Spleen (tissue), 7 donors: Measurements from ENCODE around the gene NOTCH4.
A peak's percentile ranks its signal among the peaks of the same experiment; 100 is the strongest.

Source experiments
- CTCF ChIP-seq, 11 experiments: fragments of 200-600 bp in 7 of 11; fragments of 450-650 bp in 4 of 11; sonication (generic) in 4 of 11; IDR thresholded peaks in 8 of 11; conservative IDR thresholded peaks in 3 of 11; 1 replicate in 7 of 11; 2 replicates in 4 of 11; pipeline versions ENCODE4 v1.4.0 to v1.8.0; 2016 to 2021; ENCODE audit warnings: antibody characterized with exemption in 11 of 11, inconsistent platforms in 4 of 11, mild to moderate bottlenecking in 1 of 11
- POLR2AphosphoS5 ChIP-seq, 3 donors: sonication (generic); formaldehyde crosslinking; IDR thresholded peaks; one replicate each; pipeline ENCODE4 v1.5.1; 2017; ENCODE audit warnings: antibody characterized with exemption in 3 of 3
- donor health status: DM: no; HTN: no; CAD: no; lungs with moderate emphysema.
- donor health status: DM: no; HTN: no; CAD: no.
- donor health status: DM: no; HTN: no; CAD: no.

GRCh38 chr6:32244270-32244669, 20.4 kb upstream of the NOTCH4 start:
- TF ChIP-seq CTCF (IDR thresholded peaks at IDR 0.05 in 8 of 11, conservative IDR thresholded peaks at IDR 0.05 in 3 of 11) (no peak), POLR2AphosphoS5 (IDR thresholded peaks at IDR 0.05) (peak in 1 of 3 donors; percentile 70)
